DND-41 (cell line): ENCODE measurements around the gene SOX6.
"Not testable (repeated sequence)": the region's sequence is repeated elsewhere in the genome, so short reads cannot be mapped to it uniquely, and the experiment has no call there.

Experiments
- ATAC-seq: fragments of 200-7000 bp; cut with Tn5 transposase; 3 replicates; pipeline ENCODE4 v1.9.1; 2021; ENCODE audit warnings: low read depth; ENCODE audit not compliant: insufficient read depth
- DNase-seq: peaks from one replicate; pipeline ENCODE4 v3.0.0-alpha.2; 2020
- H2AFZ ChIP-seq: 2 replicates; pipeline ENCODE4 v1.6.0; 2012; ENCODE audit warnings: low read depth, low read length
- H3K27ac ChIP-seq: 2 replicates; pipeline ENCODE4 v1.5.1; 2012; ENCODE audit warnings: low read length, inconsistent platforms
- H3K27me3 ChIP-seq: fragments of 200-600 bp; sonication (generic); 2 replicates; pipeline ENCODE4 v1.6.0; 2012; ENCODE audit warnings: low read length, mild to moderate bottlenecking, inconsistent platforms; ENCODE audit not compliant: insufficient read depth, poor library complexity
- H3K36me3 ChIP-seq: 2 replicates; pipeline ENCODE4 v1.5.1; 2012; ENCODE audit warnings: low read length, inconsistent platforms; ENCODE audit not compliant: insufficient read depth
- H3K4me1 ChIP-seq: 2 replicates; pipeline ENCODE4 v1.5.1; 2012; ENCODE audit warnings: mild to moderate bottlenecking, low read length; ENCODE audit not compliant: insufficient read depth
- H3K4me2 ChIP-seq: 2 replicates; pipeline ENCODE4 v1.6.0; 2012; ENCODE audit warnings: mild to moderate bottlenecking, moderate library complexity, low read length, inconsistent platforms; ENCODE audit not compliant: insufficient read depth
- H3K4me3 ChIP-seq, 2 experiments: fragments of 200-600 bp in 1 of 2; shearing (Covaris generic) in 1 of 2; 2 replicates each; pipeline ENCODE4 v1.5.1; 2012 to 2016; ENCODE audit warnings: inconsistent platforms in 2 of 2, low read length in 2 of 2, mild to moderate bottlenecking in 2 of 2, low read depth in 1 of 2, moderate library complexity in 1 of 2
- H3K79me2 ChIP-seq: 2 replicates; pipeline ENCODE4 v1.6.0; 2012; ENCODE audit warnings: low read length, inconsistent platforms; ENCODE audit not compliant: insufficient read depth
- H3K9ac ChIP-seq: 2 replicates; pipeline ENCODE4 v1.6.0; 2012; ENCODE audit warnings: low read depth, mild to moderate bottlenecking, inconsistent platforms, low read length, moderate library complexity
- H3K9me3 ChIP-seq: 2 replicates; pipeline ENCODE4 v1.5.1; 2012; ENCODE audit warnings: low read length, moderate library complexity, mild to moderate bottlenecking, inconsistent platforms; ENCODE audit not compliant: insufficient read depth, severe bottlenecking
- H4K20me1 ChIP-seq: 2 replicates; pipeline ENCODE4 v1.6.0; 2012; ENCODE audit warnings: low read length; ENCODE audit not compliant: insufficient read depth
- CTCF ChIP-seq: IDR thresholded peaks from 2 replicates; pipeline ENCODE4 v1.5.1; 2012; ENCODE audit warnings: borderline replicate concordance, low read length, moderate library complexity, mild to moderate bottlenecking; ENCODE audit not compliant: poor library complexity, severe bottlenecking; ENCODE audit errors: extremely low read depth
- EZH2 ChIP-seq: IDR thresholded peaks from 3 replicates; pipeline ENCODE4 v1.6.1; 2012; ENCODE audit warnings: borderline replicate concordance, low read depth, mild to moderate bottlenecking, moderate library complexity, low read length, inconsistent platforms; ENCODE audit not compliant: severe bottlenecking

The SOX6 gene

GRCh38 chr11:15923183-15923582 lies 433.2 kb downstream of the SOX6 start:
- no peak overlapping the region for H3K9ac ChIP-seq
- no peaks in the 10 kb centered on the region for H3K9me3 ChIP-seq
- TF ChIP-seq EZH2, result no peak
- no peak for TF ChIP-seq CTCF
- no peaks in the 10 kb centered on the region for H3K36me3 ChIP-seq
- no peaks in the 10 kb centered on the region for H4K20me1 ChIP-seq
- H3K79me2 ChIP-seq, result no peaks in the 10 kb centered on the region
- H2AFZ ChIP-seq, result no peak overlapping the region
- no peaks in the 10 kb centered on the region for H3K27me3 ChIP-seq
- no peaks in the 10 kb centered on the region for H3K4me1 ChIP-seq
- DNase-seq, result no peak
- ATAC-seq, result no peak
- H3K4me2 ChIP-seq, result no peak overlapping the region
- H3K4me3 ChIP-seq, result no peak overlapping the region
- H3K27ac ChIP-seq, result no peak overlapping the region

- not testable (repeated sequence) for H3K27ac ChIP-seq, H3K27me3 ChIP-seq, H4K20me1 ChIP-seq, H3K4me3 ChIP-seq, DNase-seq, H3K36me3 ChIP-seq, H2AFZ ChIP-seq, H3K9ac ChIP-seq, ATAC-seq, H3K79me2 ChIP-seq, H3K9me3 ChIP-seq, H3K4me2 ChIP-seq, H3K4me1 ChIP-seq
Observed at GRCh38 chr11:15922745-15923144, 433.6 kb downstream of the SOX6 start.

- H2AFZ ChIP-seq, result no peak overlapping the region
- no peaks in the 10 kb centered on the region for H3K4me1 ChIP-seq
- no peaks in the 10 kb centered on the region for H3K9me3 ChIP-seq
- H3K9ac ChIP-seq, result no peak overlapping the region
- ATAC-seq, result no peak
- H3K4me2 ChIP-seq, result no peak overlapping the region
- no peak for DNase-seq
- H3K27ac ChIP-seq, result no peak overlapping the region
- H3K4me3 ChIP-seq, result no peak overlapping the region
- no peaks in the 10 kb centered on the region for H3K36me3 ChIP-seq
- TF ChIP-seq EZH2, result no peak
- no peak for TF ChIP-seq CTCF
- peaks cover 5% of the 10 kb centered on the region for H3K27me3 ChIP-seq
- no peaks in the 10 kb centered on the region for H3K79me2 ChIP-seq
- H4K20me1 ChIP-seq, result no peaks in the 10 kb centered on the region
Observed at GRCh38 chr11:15920856-15921629, 435.3 kb downstream of the SOX6 start.

- ATAC-seq (no peak), DNase-seq (no peak)
- Histone ChIP-seq H3K36me3 (no peaks in the 10 kb centered on the region), H3K79me2 (no peaks in the 10 kb centered on the region), H2AFZ (no peak overlapping the region), H3K4me1 (no peaks in the 10 kb centered on the region), H3K9ac (no peak overlapping the region), H4K20me1 (no peaks in the 10 kb centered on the region), H3K27me3 (peaks cover 5% of the 10 kb centered on the region), H3K9me3 (no peaks in the 10 kb centered on the region), H3K27ac (no peak overlapping the region), H3K4me2 (no peak overlapping the region), H3K4me3 (no peak overlapping the region)
- TF ChIP-seq EZH2, result no peak
- no peak for TF ChIP-seq CTCF
Observed at GRCh38 chr11:15918674-15919073, 437.7 kb downstream of the SOX6 start.
